Kidney epithelial cell (primary cell): ENCODE results near the gene MYO5A. TPM values are rescaled to one million over a fixed set of nuclear protein-coding genes. Genes with fewer than 3 reads are reported as not detected.
"Not testable (repeated sequence)": the region's sequence is repeated elsewhere in the genome, so short reads cannot be mapped to it uniquely, and the experiment has no call there.

Source experiments
- DNase-seq: peaks from one replicate; pipeline ENCODE4 v3.0.0-alpha.2; 2010; ENCODE audit warnings: low read depth
- H3K27me3 ChIP-seq: 2 replicates; pipeline ENCODE4 v1.6.0; 2011; ENCODE audit warnings: low read length; ENCODE audit not compliant: control insufficient read depth, insufficient read depth
- H3K36me3 ChIP-seq: 2 replicates; pipeline ENCODE4 v1.5.1; 2011; ENCODE audit warnings: low read length; ENCODE audit not compliant: control insufficient read depth, insufficient read depth
- H3K4me3 ChIP-seq: 2 replicates; pipeline ENCODE4 v1.5.1; 2011; ENCODE audit warnings: low read depth, mild to moderate bottlenecking, control low read depth, low read length
- CTCF ChIP-seq: IDR thresholded peaks from 2 replicates; pipeline ENCODE4 v1.5.1; 2011; ENCODE audit warnings: mild to moderate bottlenecking, moderate library complexity, low read length, control low read depth, inconsistent platforms; ENCODE audit not compliant: insufficient read depth, poor library complexity, severe bottlenecking
- total RNA-seq: library from RNA; depleted of rRNA; stranded (reverse); fragments of >200 nt; gene quantifications from 2 replicates; pipeline ENCODE4 v1.2.3, GENCODE V29; 2015

The MYO5A gene
- total RNA-seq, 1 donor from 2014 or later = 31.4 TPM

DNA sequence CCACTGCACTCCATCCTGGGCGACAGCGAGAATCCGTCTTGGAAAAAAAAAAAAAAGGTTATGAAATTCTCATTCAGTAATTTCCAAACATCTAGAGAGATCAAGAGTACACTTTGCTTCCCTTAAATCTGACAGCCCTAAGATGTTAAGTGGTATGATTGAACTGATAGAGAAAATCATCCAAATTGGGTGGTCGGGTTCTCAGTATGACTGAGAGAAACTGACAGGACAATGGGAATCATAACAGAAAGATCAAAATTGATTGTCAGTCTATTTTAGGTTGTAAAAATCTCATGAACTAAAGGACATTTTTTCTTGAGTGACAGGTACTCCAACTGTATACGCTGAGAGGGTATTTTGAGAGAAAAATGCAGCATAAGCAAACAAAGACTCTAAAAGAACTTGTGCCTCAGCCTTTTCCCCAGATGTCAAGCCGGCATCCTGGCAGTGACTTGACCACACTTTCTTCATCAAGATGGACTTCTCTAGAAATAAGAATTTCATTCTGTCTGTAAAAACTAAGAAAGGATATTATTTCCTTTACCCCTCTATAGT is 65.8 kb downstream of the MYO5A start:
- H3K27me3 ChIP-seq = no peaks in the 10 kb centered on the region
- TF ChIP-seq CTCF = no peak
- no peak for DNase-seq
- no peak overlapping the region for H3K4me3 ChIP-seq
- H3K36me3 ChIP-seq = no peaks in the 10 kb centered on the region

DNA sequence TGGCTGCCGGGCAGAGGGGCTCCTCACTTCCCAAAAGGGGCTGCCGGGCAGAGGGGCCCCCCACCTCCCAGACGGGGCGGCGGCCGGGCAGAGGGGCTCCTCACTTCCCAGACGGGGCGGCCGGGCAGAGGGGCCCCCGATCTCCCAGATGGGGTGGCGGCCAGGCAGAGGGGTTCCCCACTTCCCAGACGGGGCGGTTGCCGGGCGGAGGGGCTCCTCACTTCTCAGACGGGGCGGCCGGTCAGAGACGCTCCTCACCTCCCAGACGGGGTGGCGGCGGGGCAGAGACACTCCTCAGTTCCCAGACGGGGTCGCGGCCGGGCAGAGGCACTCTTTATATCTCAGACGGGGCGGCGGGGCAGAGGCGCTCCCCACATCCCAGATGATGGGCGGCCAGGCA is 69.0 kb downstream of the MYO5A start:
- not testable (repeated sequence) for H3K4me3 ChIP-seq, DNase-seq, H3K27me3 ChIP-seq, H3K36me3 ChIP-seq

DNA sequence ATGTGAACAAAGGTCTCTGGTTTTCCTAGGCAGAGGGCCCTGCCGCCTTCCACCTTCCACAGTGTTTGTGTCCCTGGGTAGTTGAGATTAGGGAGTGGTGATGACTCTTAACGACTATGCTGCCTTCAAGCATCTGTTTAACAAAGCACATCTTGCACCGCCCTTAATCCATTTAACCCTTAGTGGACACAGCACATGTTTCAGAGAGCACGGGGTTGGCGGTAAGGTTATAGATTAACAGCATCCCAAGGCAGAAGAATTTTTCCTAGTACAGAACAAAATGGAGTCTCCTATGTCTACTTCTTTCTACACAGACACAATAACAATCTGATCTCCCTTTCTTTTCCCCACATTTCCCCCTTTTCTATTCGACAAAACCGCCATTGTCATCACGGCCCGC is 69.4 kb downstream of the MYO5A start:
- DNase-seq, H3K27me3 ChIP-seq, H3K4me3 ChIP-seq, H3K36me3 ChIP-seq: not testable (repeated sequence)

- TF ChIP-seq CTCF = no peak
- Histone ChIP-seq H3K27me3 (no peaks in the 10 kb centered on the region), H3K4me3 (no peak overlapping the region), H3K36me3 (no peaks in the 10 kb centered on the region)
- DNase-seq = no peak
Observed at GRCh38 chr15:52448011-52448890, 80.4 kb downstream of the MYO5A start.

DNA sequence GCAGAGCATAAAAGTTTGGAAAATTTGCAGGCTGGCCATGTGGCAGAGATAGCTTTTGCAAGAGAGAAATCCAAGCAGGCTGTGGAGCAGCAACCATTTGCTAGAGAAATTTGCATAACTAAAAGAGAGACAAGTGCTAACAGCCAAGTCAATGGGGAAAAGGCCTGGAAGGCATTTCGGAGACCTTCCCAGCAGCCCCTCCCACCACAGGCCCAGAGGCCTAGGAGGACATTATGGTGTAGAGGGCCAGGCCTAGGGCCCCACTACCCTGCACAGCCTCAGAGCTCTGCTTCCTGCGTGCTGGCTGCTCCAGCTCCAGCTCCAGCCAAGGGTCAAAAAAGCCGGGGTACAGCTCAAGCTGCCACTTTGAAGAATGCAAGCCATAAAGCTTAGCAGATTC is 82.7 kb downstream of the MYO5A start:
- Histone ChIP-seq H3K4me3 (no peak overlapping the region), H3K27me3 (no peaks in the 10 kb centered on the region), H3K36me3 (no peaks in the 10 kb centered on the region)
- TF ChIP-seq CTCF = no peak
- no peak for DNase-seq

- no peak for DNase-seq
- H3K4me3 ChIP-seq = no peak overlapping the region
- no peaks in the 10 kb centered on the region for H3K27me3 ChIP-seq
- no peaks in the 10 kb centered on the region for H3K36me3 ChIP-seq
- no peak for TF ChIP-seq CTCF
Observed at GRCh38 chr15:52445553-52445952, 83.1 kb downstream of the MYO5A start.

- not testable (repeated sequence) for H3K36me3 ChIP-seq, DNase-seq, H3K4me3 ChIP-seq, H3K27me3 ChIP-seq
Observed at GRCh38 chr15:52443205-52443604, 85.5 kb downstream of the MYO5A start.
